H9 (cell line): ENCODE results near the gene NOTUM. TPM values are rescaled to one million over a fixed set of nuclear protein-coding genes. Genes with fewer than 3 reads are reported as not detected.

Source experiments
- DNase-seq: peaks from one replicate; pipeline ENCODE4 v3.0.0-alpha.2; 2017
- H2AFZ ChIP-seq: one replicate; pipeline ENCODE4 v1.6.1; 2013; ENCODE audit warnings: mild to moderate bottlenecking, low read length, control low read depth, moderate library complexity
- H2AK5ac ChIP-seq: 2 replicates; pipeline ENCODE4 v1.6.1; 2013; ENCODE audit warnings: low read length, control low read depth, mixed read lengths; ENCODE audit not compliant: insufficient read length
- H2BK120ac ChIP-seq: one replicate; pipeline ENCODE4 v1.6.1; 2013; ENCODE audit warnings: low read depth, mild to moderate bottlenecking, low read length, control low read depth, inconsistent platforms; ENCODE audit not compliant: poor library complexity, severe bottlenecking
- H2BK12ac ChIP-seq: 2 replicates; pipeline ENCODE4 v1.6.1; 2013; ENCODE audit warnings: low read length, control low read depth, mixed read lengths, low read depth; ENCODE audit not compliant: insufficient read length
- H2BK15ac ChIP-seq: 2 replicates; pipeline ENCODE4 v1.6.1; 2013; ENCODE audit warnings: low read depth, low read length, control low read depth
- H2BK20ac ChIP-seq: one replicate; pipeline ENCODE4 v1.6.1; 2013; ENCODE audit warnings: low read depth, mild to moderate bottlenecking, low read length, control low read depth, inconsistent platforms; ENCODE audit not compliant: poor library complexity, severe bottlenecking
- H2BK5ac ChIP-seq: 2 replicates; pipeline ENCODE4 v1.6.1; 2013; ENCODE audit warnings: low read length, control low read depth, mixed read lengths; ENCODE audit not compliant: insufficient read length
- H3K14ac ChIP-seq: 2 replicates; pipeline ENCODE4 v1.6.1; 2013; ENCODE audit warnings: low read length, control low read depth; ENCODE audit not compliant: insufficient read depth
- H3K18ac ChIP-seq: 2 replicates; pipeline ENCODE4 v1.6.1; 2013; ENCODE audit warnings: low read depth, mild to moderate bottlenecking, mixed read lengths, low read length, control low read depth; ENCODE audit not compliant: insufficient read length
- H3K23ac ChIP-seq: 2 replicates; pipeline ENCODE4 v1.6.1; 2013; ENCODE audit warnings: low read length, control low read depth, mixed read lengths, low read depth; ENCODE audit not compliant: insufficient read length
- H3K23me2 ChIP-seq: 2 replicates; pipeline ENCODE4 v1.6.1; 2013; ENCODE audit warnings: low read depth, mild to moderate bottlenecking, mixed read lengths, low read length, control low read depth; ENCODE audit not compliant: insufficient read length, poor library complexity, severe bottlenecking
- H3K27ac ChIP-seq: 2 replicates; pipeline ENCODE4 v1.5.1; 2013; ENCODE audit warnings: low read length, control low read depth, mixed read lengths, low read depth; ENCODE audit not compliant: insufficient read length
- H3K27me3 ChIP-seq: 2 replicates; pipeline ENCODE4 v1.6.1; 2013; ENCODE audit warnings: low read length, control low read depth, inconsistent platforms; ENCODE audit not compliant: insufficient read depth
- H3K4ac ChIP-seq: 2 replicates; pipeline ENCODE4 v1.6.1; 2013; ENCODE audit warnings: low read depth, mild to moderate bottlenecking, control low read depth, inconsistent platforms, low read length, moderate library complexity
- H3K4me1 ChIP-seq: 2 replicates; pipeline ENCODE4 v1.6.1; 2013; ENCODE audit warnings: low read length, control low read depth, inconsistent platforms; ENCODE audit not compliant: insufficient read depth
- H3K4me2 ChIP-seq: 2 replicates; pipeline ENCODE4 v1.6.1; 2013; ENCODE audit warnings: low read length, control low read depth, mixed read lengths; ENCODE audit not compliant: insufficient read length, insufficient read depth
- H3K56ac ChIP-seq: 2 replicates; pipeline ENCODE4 v1.6.1; 2013; ENCODE audit warnings: low read depth, mild to moderate bottlenecking, mixed read lengths, low read length, control low read depth; ENCODE audit not compliant: insufficient read length
- H3K79me1 ChIP-seq: 2 replicates; pipeline ENCODE4 v1.6.1; 2013; ENCODE audit warnings: low read depth, mild to moderate bottlenecking, moderate library complexity, low read length, control low read depth, inconsistent platforms; ENCODE audit not compliant: insufficient read depth, poor library complexity, severe bottlenecking
- H3K79me2 ChIP-seq: 2 replicates; pipeline ENCODE4 v1.6.1; 2013; ENCODE audit warnings: low read length, control low read depth, inconsistent platforms; ENCODE audit not compliant: insufficient read depth
- H3K9ac ChIP-seq: 2 replicates; pipeline ENCODE4 v1.6.1; 2013; ENCODE audit warnings: low read length, control low read depth, mixed read lengths; ENCODE audit not compliant: insufficient read length; ENCODE audit errors: extremely low read depth
- H3K9me3 ChIP-seq: one replicate; pipeline ENCODE4 v1.6.1; 2013; ENCODE audit warnings: low read depth, low read length, inconsistent platforms; ENCODE audit not compliant: control insufficient read depth
- H3T11ph ChIP-seq: one replicate; pipeline ENCODE4 v1.6.1; 2013; ENCODE audit warnings: mild to moderate bottlenecking, low read length, control low read depth, inconsistent platforms
- H4K20me1 ChIP-seq: one replicate; pipeline ENCODE4 v1.6.1; 2013; ENCODE audit not compliant: control insufficient read depth, insufficient read length, insufficient read depth
- H4K5ac ChIP-seq: 2 replicates; pipeline ENCODE4 v1.6.1; 2013; ENCODE audit warnings: low read depth, mild to moderate bottlenecking, mixed read lengths, low read length, control low read depth; ENCODE audit not compliant: insufficient read length
- H4K8ac ChIP-seq: replicated peaks from 2 replicates; pipeline ENCODE4 v1.6.1; 2013; ENCODE audit warnings: low read length, control low read depth, mixed read lengths, low read depth; ENCODE audit not compliant: insufficient read length
- H4K91ac ChIP-seq: 2 replicates; pipeline ENCODE4 v1.6.1; 2013; ENCODE audit warnings: low read depth, mild to moderate bottlenecking, moderate library complexity, mixed read lengths, low read length, control low read depth; ENCODE audit not compliant: insufficient read length
- H3K27ac Mint-ChIP-seq, 3 experiments: 2 replicates in 2 of 3; 3 replicates in 1 of 3; pipeline ENCODE4 v1.8.0; 2020 to 2021; ENCODE audit warnings: mixed read lengths in 3 of 3, mild to moderate bottlenecking in 1 of 3, moderate library complexity in 1 of 3
- H3K27me3 Mint-ChIP-seq: 2 replicates; pipeline ENCODE4 v1.8.0; 2021; ENCODE audit warnings: low read depth, mild to moderate bottlenecking, moderate library complexity, mixed read lengths
- H3K36me3 Mint-ChIP-seq, 3 experiments: 2 replicates in 2 of 3; 3 replicates in 1 of 3; pipeline ENCODE4 v1.8.0; 2020 to 2021; ENCODE audit warnings: low read depth in 3 of 3, mixed read lengths in 3 of 3; ENCODE audit not compliant: insufficient read depth in 1 of 3
- H3K4me1 Mint-ChIP-seq, 2 experiments: 2 replicates each; pipeline ENCODE4 v1.8.0; 2020; ENCODE audit warnings: mixed read lengths in 2 of 2
- H3K4me3 Mint-ChIP-seq, 2 experiments: 2 replicates in 1 of 2; 3 replicates in 1 of 2; pipeline ENCODE4 v1.8.0; 2020 to 2021; ENCODE audit warnings: mild to moderate bottlenecking in 2 of 2, mixed read lengths in 2 of 2, moderate library complexity in 1 of 2
- H3K9me3 Mint-ChIP-seq, 2 experiments: 2 replicates in 1 of 2; 3 replicates in 1 of 2; pipeline ENCODE4 v1.8.0; 2020; ENCODE audit warnings: mild to moderate bottlenecking in 2 of 2, mixed read lengths in 2 of 2, moderate library complexity in 1 of 2
- WGBS: extraction: QIAGEN DNeasy Blood & Tissue Kit; methylation state at CpG from one replicate; pipeline ENCODE4 v1.1.7; 2013; ENCODE audit warnings: missing lambda C conversion rate, low lambda C conversion rate, mixed read lengths; ENCODE audit not compliant: insufficient read length; ENCODE audit errors: extremely low coverage; 5-methylcytosine and 5-hydroxymethylcytosine counted together
- total RNA-seq: library from RNA; stranded (reverse); gene quantifications from 2 replicates; pipeline ENCODE4 v1.2.1, GENCODE V29; 2021
- TF ChIP-seq, protein P1 (sequence below): fragments of 200-600 bp; sonication (generic); conservative IDR thresholded peaks from 3 replicates; pipeline ENCODE4 v1.8.0; 2021; ENCODE audit warnings: antibody characterized with exemption, mild to moderate bottlenecking

The NOTUM gene
- total RNA-seq, 1 experiment from 2014 or later, result 2.1 TPM

DNA sequence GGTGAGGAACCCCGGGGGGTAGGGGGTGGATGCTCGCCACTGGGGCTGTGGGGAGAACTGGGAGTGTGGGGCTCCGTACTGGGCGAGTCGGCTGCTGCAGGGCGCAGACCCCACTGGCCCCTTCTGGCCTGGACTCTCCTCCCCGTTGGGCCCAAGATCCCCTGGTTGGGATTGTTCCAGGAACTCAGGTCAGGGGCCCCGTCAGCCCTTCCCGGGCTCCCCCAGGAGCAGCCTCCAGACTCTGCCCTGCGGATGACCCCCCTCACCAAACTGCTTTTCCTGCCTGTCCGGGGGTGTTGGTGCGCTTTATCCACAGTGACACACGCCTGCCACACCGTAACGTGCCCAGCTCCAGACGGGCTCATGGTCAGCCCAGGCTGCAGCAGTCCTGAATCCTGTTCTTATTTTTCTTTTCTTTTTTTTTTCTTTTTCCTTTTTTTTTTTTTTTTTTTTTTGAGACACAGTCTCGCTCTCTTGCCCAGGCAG lies 40.6 kb upstream of the NOTUM start:
- Histone ChIP-seq H3K9ac (no peak overlapping the region), H2BK5ac (no peak overlapping the region), H3K79me2 (no peaks in the 10 kb centered on the region), H3K4me2 (no peak overlapping the region), H3K56ac (no peak overlapping the region), H4K8ac (no peak overlapping the region), H3K27me3 (no peaks in the 10 kb centered on the region), H4K20me1 (no peaks in the 10 kb centered on the region), H4K5ac (no peak overlapping the region), H2BK120ac (no peak overlapping the region), H4K91ac (no peak overlapping the region), H3K18ac (no peak overlapping the region), H3K79me1 (no peaks in the 10 kb centered on the region), H3K23ac (no peak overlapping the region), H2BK15ac (no peak overlapping the region), H2BK20ac (no peak overlapping the region), H3K4ac (no peak overlapping the region), H2BK12ac (no peak overlapping the region), H2AFZ (no peak overlapping the region), H3K14ac (no peak overlapping the region), H3K23me2 (no peaks in the 10 kb centered on the region), H3K4me1 (no peaks in the 10 kb centered on the region), H3K27ac (no peak overlapping the region), H2AK5ac (no peak overlapping the region), H3K9me3 (no peaks in the 10 kb centered on the region), H3T11ph (no peak overlapping the region)
- no CpG with 5 or more reads among the region's 17 CpGs for WGBS
- H3K36me3 Mint-ChIP-seq, result peaks cover 0 to 8% (median 7%) of the 10 kb centered on the region in 3 experiments; a peak in 6 of 7 replicates
- H3K27ac Mint-ChIP-seq, result no peak overlapping the region; a peak in 1 of 7 replicates
- DNase-seq, result no peak
- TF ChIP-seq, protein P1, sequence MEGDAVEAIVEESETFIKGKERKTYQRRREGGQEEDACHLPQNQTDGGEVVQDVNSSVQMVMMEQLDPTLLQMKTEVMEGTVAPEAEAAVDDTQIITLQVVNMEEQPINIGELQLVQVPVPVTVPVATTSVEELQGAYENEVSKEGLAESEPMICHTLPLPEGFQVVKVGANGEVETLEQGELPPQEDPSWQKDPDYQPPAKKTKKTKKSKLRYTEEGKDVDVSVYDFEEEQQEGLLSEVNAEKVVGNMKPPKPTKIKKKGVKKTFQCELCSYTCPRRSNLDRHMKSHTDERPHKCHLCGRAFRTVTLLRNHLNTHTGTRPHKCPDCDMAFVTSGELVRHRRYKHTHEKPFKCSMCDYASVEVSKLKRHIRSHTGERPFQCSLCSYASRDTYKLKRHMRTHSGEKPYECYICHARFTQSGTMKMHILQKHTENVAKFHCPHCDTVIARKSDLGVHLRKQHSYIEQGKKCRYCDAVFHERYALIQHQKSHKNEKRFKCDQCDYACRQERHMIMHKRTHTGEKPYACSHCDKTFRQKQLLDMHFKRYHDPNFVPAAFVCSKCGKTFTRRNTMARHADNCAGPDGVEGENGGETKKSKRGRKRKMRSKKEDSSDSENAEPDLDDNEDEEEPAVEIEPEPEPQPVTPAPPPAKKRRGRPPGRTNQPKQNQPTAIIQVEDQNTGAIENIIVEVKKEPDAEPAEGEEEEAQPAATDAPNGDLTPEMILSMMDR, result no peak
- no peaks in the 10 kb centered on the region for H3K9me3 Mint-ChIP-seq
- no peaks in the 10 kb centered on the region for H3K4me1 Mint-ChIP-seq
- no peak overlapping the region for H3K4me3 Mint-ChIP-seq
- no peaks in the 10 kb centered on the region for H3K27me3 Mint-ChIP-seq
